ENCODE data around the gene IGF2BP2.

- TF ChIP-seq THRA (IDR thresholded peaks at IDR 0.05) = no peak
- TF ChIP-seq ZNF551 (CRISPR knock-in tag; IDR thresholded peaks at IDR 0.05) = no peak
- no peak for TF ChIP-seq RBFOX2 (IDR thresholded peaks at IDR 0.05; ENCODE audit: low read depth, low read length)
- TF ChIP-seq SETDB1 (IDR thresholded peaks at IDR 0.05; ENCODE audit: low read length) = no peak
- no peak for TF ChIP-seq CTCF (IDR thresholded peaks at IDR 0.05 in 2 of 3, conservative IDR thresholded peaks at IDR 0.05 in 1 of 3; ENCODE audit: insufficient read depth in 2 of 3, low read depth in 1 of 3, low read length in 3 of 3)
- TF ChIP-seq ZNF263 (CRISPR knock-in tag; IDR thresholded peaks at IDR 0.05; ENCODE audit: borderline replicate concordance) = no peak
- no peak for TF ChIP-seq CTCFL (IDR thresholded peaks at IDR 0.05; ENCODE audit: borderline replicate concordance, insufficient read depth, low read depth, low read length, poor library complexity, severe bottlenecking)
- TF ChIP-seq ZBTB26 (CRISPR knock-in tag; IDR thresholded peaks at IDR 0.05) = no peak
- no peak for TF ChIP-seq ZNF143 (CRISPR knock-in tag; IDR thresholded peaks at IDR 0.05)
- no peak for TF ChIP-seq CBX8 (IDR thresholded peaks at IDR 0.05; ENCODE audit: borderline replicate concordance, extremely low read depth, low read depth, low read length, poor library complexity, severe bottlenecking)
These were observed 65.9 kb downstream of the IGF2BP2 start for GRCh38 chr3:185758912-185759311.
